K562 (cell line): ENCODE data around the gene CDC14A. TPM values are rescaled to one million over a fixed set of nuclear protein-coding genes. Genes with fewer than 3 reads are reported as not detected.
A peak's percentile ranks its signal among the peaks of the same experiment; 100 is the strongest.

Source experiments
- ATAC-seq: fragments of 200-7000 bp; cut with Tn5 transposase; 3 replicates; pipeline ENCODE4 v1.9.1; 2020; ENCODE audit warnings: moderate library complexity
- BruUV-seq: library from RNA; stranded (reverse); fragments of 400-500 nt; replicated peaks from 2 replicates; lab custom pipeline; 2021; lab: Mats Ljungman, UMichigan
- CTCF ChIA-PET: fragments of 300-600 bp; formaldehyde crosslinking; extraction: SDS; loops from one replicate; lab custom pipeline; 2021; ENCODE audit warnings: low intra/inter-chr PET ratio; lab: Yijun Ruan, JAX
- POLR2A ChIA-PET: fragments of 300-600, 350-650 bp; sonication (Branson Sonifier 250); formaldehyde crosslinking; extraction: SDS; loops from one replicate; lab custom pipeline; 2021; ENCODE audit warnings: antibody characterized with exemption, inconsistent platforms; lab: Yijun Ruan, JAX
- DNase-seq, 4 experiments: peaks; one replicate each; pipeline versions ENCODE4 v3.0.0 to v3.0.0-alpha.2; 2011 to 2018; ENCODE audit warnings: low spot score in 3 of 4, mixed read lengths in 3 of 4; ENCODE audit errors: extremely low read depth in 1 of 4
- FAIRE-seq: peaks from 2 replicates; lab custom pipeline; 2011; peaks lifted over from hg19 to GRCh38; lab: Jason Lieb, UNC
- H2AFZ ChIP-seq: 2 replicates; pipeline ENCODE4 v1.6.0; 2011; ENCODE audit warnings: low read depth, low read length, control low read depth, inconsistent platforms
- H3K27ac ChIP-seq: fragments of 200-600 bp; 3 replicates; pipeline ENCODE4 v1.8.0; 2011; ENCODE audit warnings: low read depth, mild to moderate bottlenecking, control low read depth, inconsistent platforms, low read length, moderate library complexity, mixed read lengths; ENCODE audit errors: extremely low read depth
- H3K27me3 ChIP-seq, 2 experiments: fragments of 300-600 bp in 1 of 2; 2 replicates in 1 of 2; 3 replicates in 1 of 2; pipeline versions ENCODE4 v1.6.0 to v1.8.0; 2011; ENCODE audit warnings: inconsistent platforms in 2 of 2, low read length in 2 of 2, mild to moderate bottlenecking in 1 of 2, mixed read lengths in 1 of 2, moderate library complexity in 1 of 2; ENCODE audit not compliant: control insufficient read depth in 2 of 2, insufficient read depth in 2 of 2
- H3K36me3 ChIP-seq: fragments of 300-600 bp; 3 replicates; pipeline ENCODE4 v1.8.0; 2011; ENCODE audit warnings: mild to moderate bottlenecking, low read length, inconsistent platforms; ENCODE audit not compliant: control insufficient read depth, insufficient read depth
- H3K4me1 ChIP-seq, 2 experiments: fragments of 200-600 bp in 1 of 2; replicated peaks in 1 of 2; 2 replicates in 1 of 2; 3 replicates in 1 of 2; pipeline versions ENCODE4 v1.5.1 to v1.8.0; 2011; ENCODE audit warnings: inconsistent platforms in 2 of 2, low read length in 2 of 2, mild to moderate bottlenecking in 1 of 2, mixed read lengths in 1 of 2, moderate library complexity in 1 of 2; ENCODE audit not compliant: control insufficient read depth in 2 of 2, insufficient read depth in 2 of 2
- H3K4me2 ChIP-seq: 2 replicates; pipeline ENCODE4 v1.6.1; 2011; ENCODE audit warnings: low read length, control low read depth, inconsistent platforms, mixed read lengths; ENCODE audit not compliant: insufficient read depth
- H3K4me3 ChIP-seq: fragments of 200-600 bp; sonication (generic), shearing (Covaris generic); 2 replicates; pipeline ENCODE4 v1.5.1; 2016; ENCODE audit warnings: control low read depth, inconsistent platforms
- H3K79me2 ChIP-seq: fragments of 200-600 bp; 3 replicates; pipeline ENCODE4 v1.8.0; 2011; ENCODE audit warnings: low read length, inconsistent platforms; ENCODE audit not compliant: control insufficient read depth, insufficient read depth
- H3K9ac ChIP-seq, 2 experiments: 2 replicates each; pipeline versions ENCODE4 v1.6.0 to v1.6.1; 2011; ENCODE audit warnings: low read depth in 2 of 2, low read length in 2 of 2, control low read depth in 1 of 2, inconsistent platforms in 1 of 2, mild to moderate bottlenecking in 1 of 2, mixed read lengths in 1 of 2; ENCODE audit not compliant: insufficient read depth in 1 of 2
- H3K9me1 ChIP-seq: one replicate; pipeline ENCODE4 v1.6.0; 2011; ENCODE audit warnings: inconsistent platforms, mild to moderate bottlenecking, low read length, moderate library complexity; ENCODE audit not compliant: control insufficient read depth, insufficient read depth
- H3K9me3 ChIP-seq: replicated peaks from 2 replicates; pipeline ENCODE4 v1.5.1; 2011; ENCODE audit warnings: low read depth, low read length, inconsistent platforms; ENCODE audit not compliant: control insufficient read depth, insufficient read depth
- H4K20me1 ChIP-seq: replicated peaks from 2 replicates; pipeline ENCODE4 v1.6.1; 2011; ENCODE audit warnings: low read length, inconsistent platforms, mixed read lengths; ENCODE audit not compliant: control insufficient read depth, insufficient read depth
- HMG20A ChIP-seq: fragments of 450-650 bp; formaldehyde crosslinking; conservative IDR thresholded peaks from 2 replicates; pipeline ENCODE4 v1.4.0; 2020; ENCODE audit warnings: mild to moderate bottlenecking, mixed read lengths
- KLF10 ChIP-seq: fragments of 250-450 bp; sonication (Bioruptor Pico); IDR thresholded peaks from 2 replicates; pipeline ENCODE4 v1.6.1; 2021; ENCODE audit warnings: matching md5 sums
- NFIC ChIP-seq: fragments of 450-650 bp; IDR thresholded peaks from 2 replicates; pipeline ENCODE4 v1.6.1; 2017; ENCODE audit warnings: mild to moderate bottlenecking, inconsistent platforms
- POLR3A ChIP-seq: IDR thresholded peaks from 2 replicates; pipeline ENCODE4 v1.6.1; 2011; ENCODE audit warnings: borderline replicate concordance, mild to moderate bottlenecking, moderate library complexity; ENCODE audit not compliant: insufficient read length, insufficient read depth; ENCODE audit errors: extremely low read depth
- RBM25 ChIP-seq: fragments of 200-400 bp; formaldehyde crosslinking; IDR thresholded peaks from 2 replicates; pipeline ENCODE4 v1.6.1; 2018; ENCODE audit warnings: low read length, low read depth, moderate library complexity; ENCODE audit not compliant: severe bottlenecking
- RFX1 ChIP-seq: fragments of 450-650 bp; IDR thresholded peaks from 2 replicates; pipeline ENCODE4 v1.6.1; 2016; ENCODE audit warnings: mild to moderate bottlenecking, moderate library complexity
- WGBS: fragments of 100-300 bp; shearing (Covaris generic); methylation state at CpG from one replicate; pipeline ENCODE4 v1.1.6; 2016; ENCODE audit warnings: low coverage, mixed read lengths; ENCODE audit not compliant: insufficient coverage; ENCODE audit errors: missing lambda C conversion rate; 5-methylcytosine and 5-hydroxymethylcytosine counted together
- in situ Hi-C: fragments of 300-500 bp; cut with MboI; formaldehyde crosslinking; loops from 4 replicates; pipeline ENCODE4 v1.15.0; 2018; ENCODE audit warnings: inconsistent platforms, mixed read lengths
- intact Hi-C: fragments of 100-400 bp; cut with micrococcal nuclease; formaldehyde crosslinking; loops from 2 replicates; pipeline ENCODE4 v1.14.2; 2022
- polyA plus RNA-seq, 8 experiments: library from polyadenylated mRNA; depleted of rRNA in 4 of 8; stranded (reverse) in 5 of 8; unstranded in 3 of 8; fragments of >200 nt; fragmentation: Nextera tagmentation in 2 of 8; fragmentation: Illumina TruSeq in 1 of 8; extraction: Ambion mirVana in 2 of 8; extraction: Trizol in 1 of 8; gene quantifications; 2 replicates each; pipeline versions ENCODE4 v1.2.1 to v1.2.3, GENCODE V29; 2011 to 2014; ENCODE audit warnings: inconsistent platforms in 1 of 8, missing spikeins in 1 of 8
- total RNA-seq, 7 experiments: library from RNA; depleted of rRNA in 6 of 7; stranded (reverse); fragments of >200 nt in 6 of 7; fragmentation: Illumina TruSeq in 2 of 7; extraction: Trizol in 2 of 7; gene quantifications; 2 replicates each; pipeline versions ENCODE4 v1.2.1 to v1.2.3, GENCODE V29; 2011 to 2021; ENCODE audit warnings: low replicate concordance in 1 of 7

CDC14A gene
- total and polyA plus RNA-seq, 9 of the 15 experiments (the other 6 are each of a cell fraction or from before 2014, with no cell fraction given) = 17.0 to 74.3 (median 33.4) TPM

GRCh38 chr1:100343897-100344296 lies 8.4 kb upstream of the CDC14A start:
- no peak overlapping the region for H3K4me2 ChIP-seq
- POLR2A ChIA-PET = interaction anchor here (0.7 kb wide), 1 partner anchor 198 kb away, joined by 3 read pairs; no protein-coding TSS in a partner anchor
- no peaks in the 10 kb centered on the region for H4K20me1 ChIP-seq
- no peaks in the 10 kb centered on the region for H3K36me3 ChIP-seq
- peak overlapping the region; percentile 90 for H2AFZ ChIP-seq
- peaks cover 10 to 53% of the 10 kb centered on the region in 2 experiments for H3K4me1 ChIP-seq
- CTCF ChIA-PET = interaction anchor here (0.6 kb wide), 1 partner anchor 496 kb away, joined by 3 read pairs; no protein-coding TSS in a partner anchor
- H3K9me1 ChIP-seq = no peaks in the 10 kb centered on the region
- peak overlapping the region in 1 of 2 experiments; percentile 61; a peak in 1 of 4 replicates for H3K9ac ChIP-seq
- no peak overlapping the region for H3K4me3 ChIP-seq
- no peaks in the 10 kb centered on the region; the same call in 2 of the 3 replicates for H3K79me2 ChIP-seq
- 35% methylated on average over 3 of the region's 3 CpGs for WGBS
- in situ Hi-C loops = no loop called here
- TF ChIP-seq NFIC (peak; percentile 29; the same call in 1 of the 2 replicates), RBM25 (no peak)
- H3K27ac ChIP-seq = peak overlapping the region; percentile 48; the same call in 2 of the 3 replicates
- peak; percentile 11 for ATAC-seq
- no TSS peak for BruUV-seq
- H3K27me3 ChIP-seq = no peaks in the 10 kb centered on the region
- FAIRE-seq = no peak
- no peak for DNase-seq
- no peaks in the 10 kb centered on the region for H3K9me3 ChIP-seq
- intact Hi-C loops = loop anchor here (5.0 kb wide), 1 partner anchor 307 kb away; a partner anchor contains a TSS

GRCh38 chr1:100344774-100345173 lies 7.5 kb upstream of the CDC14A start:
- TF ChIP-seq HMG20A (no peak), KLF10 (CRISPR knock-in tag) (no peak), POLR3A (no peak), RFX1 (peak; percentile 83)
- TF ChIP-seq, all 486 proteins: peak for 1
- POLR2A ChIA-PET = no interaction called here
- H3K27ac ChIP-seq = 0 out of 3 replicates have a peak overlapping the region, but pooled peaks have one; percentile 31
- no peaks in the 10 kb centered on the region for H3K27me3 ChIP-seq
- FAIRE-seq = no peak
- no peak for ATAC-seq
- H3K79me2 ChIP-seq = no peaks in the 10 kb centered on the region; the same call in 2 of the 3 replicates
- CTCF ChIA-PET = no interaction called here
- 82% methylated on average over 2 of the region's 2 CpGs for WGBS
- no peaks in the 10 kb centered on the region for H3K36me3 ChIP-seq
- in situ Hi-C loops (no loop called here), intact Hi-C loops (loop anchor here (5.0 kb wide), 1 partner anchor 307 kb away; a partner anchor contains a TSS)
- H3K4me2 ChIP-seq = no peak overlapping the region
- no peak overlapping the region; a peak in 1 of 4 replicates for H3K9ac ChIP-seq
- H3K9me1 ChIP-seq = no peaks in the 10 kb centered on the region
- no TSS peak for BruUV-seq
- H2AFZ ChIP-seq = peak overlapping the region; percentile 49; the same call in 1 of the 2 replicates
- no peaks in the 10 kb centered on the region for H3K9me3 ChIP-seq
- peaks cover 16 to 58% of the 10 kb centered on the region in 2 experiments for H3K4me1 ChIP-seq
- no peak for DNase-seq
- H3K4me3 ChIP-seq = no peak overlapping the region
- H4K20me1 ChIP-seq = no peaks in the 10 kb centered on the region
